AG04449 (cell line): ENCODE measurements around the gene PXDC1.
"Not testable (repeated sequence)": the region's sequence is repeated elsewhere in the genome, so short reads cannot be mapped to it uniquely, and the experiment has no call there.

Experiments used
- CTCF ChIA-PET: fragments of 350-600 bp; formaldehyde crosslinking; extraction: SDS; loops from one replicate; lab custom pipeline; 2021; ENCODE audit warnings: antibody characterized with exemption; lab: Yijun Ruan, JAX
- POLR2A ChIA-PET: fragments of 400-600, 350-600 bp; formaldehyde crosslinking; extraction: SDS; loops from one replicate; lab custom pipeline; 2020; ENCODE audit warnings: antibody characterized with exemption, inconsistent platforms; lab: Yijun Ruan, JAX
- DNase-seq: peaks from one replicate; pipeline ENCODE4 v3.0.0-alpha.2; 2010; ENCODE audit warnings: low read depth, low spot score
- H3K4me3 ChIP-seq: 2 replicates; pipeline ENCODE4 v1.5.1; 2011; ENCODE audit warnings: low read depth, mild to moderate bottlenecking, control low read depth, low read length
- TF ChIP-seq, protein P1 (sequence below): IDR thresholded peaks from one replicate; pipeline ENCODE4 v1.5.1; 2011; ENCODE audit warnings: mild to moderate bottlenecking, moderate library complexity, low read length, control low read depth, inconsistent platforms; ENCODE audit not compliant: insufficient read depth; ENCODE audit errors: missing control alignments

PXDC1 gene

DNA sequence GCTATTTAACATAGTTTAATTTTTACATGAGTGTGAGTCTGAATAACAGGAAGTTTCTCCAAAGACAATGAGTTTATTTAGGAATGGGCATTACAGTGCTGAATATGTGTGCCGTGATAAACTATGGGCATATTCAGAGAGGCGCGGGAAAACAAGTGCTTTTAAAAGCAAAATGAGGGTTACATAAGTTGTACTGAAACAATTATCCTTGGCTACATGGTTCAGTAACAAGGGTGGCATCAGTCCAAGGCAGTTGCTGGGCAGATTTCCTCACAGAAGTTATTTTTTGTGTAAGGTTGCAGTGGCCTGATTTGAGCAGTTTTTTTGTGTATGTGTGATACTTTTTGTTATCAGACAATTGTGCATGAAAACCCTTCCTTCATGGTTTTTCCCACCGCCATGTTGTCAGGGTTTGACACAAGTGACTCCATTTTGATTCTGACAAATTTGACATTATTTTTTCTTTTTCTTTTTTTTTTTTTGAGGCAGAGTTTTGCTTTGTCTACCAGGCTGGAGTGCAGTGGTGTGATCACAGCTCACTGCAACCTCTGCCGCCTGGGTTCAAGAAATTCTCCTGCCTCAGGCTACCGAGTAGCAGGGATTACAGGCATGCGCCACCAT, 22.3 kb upstream of the PXDC1 start:
- ChIA-PET CTCF (no interaction called here), POLR2A (no interaction called here)
- no peak overlapping the region for H3K4me3 ChIP-seq
- TF ChIP-seq, protein P1, sequence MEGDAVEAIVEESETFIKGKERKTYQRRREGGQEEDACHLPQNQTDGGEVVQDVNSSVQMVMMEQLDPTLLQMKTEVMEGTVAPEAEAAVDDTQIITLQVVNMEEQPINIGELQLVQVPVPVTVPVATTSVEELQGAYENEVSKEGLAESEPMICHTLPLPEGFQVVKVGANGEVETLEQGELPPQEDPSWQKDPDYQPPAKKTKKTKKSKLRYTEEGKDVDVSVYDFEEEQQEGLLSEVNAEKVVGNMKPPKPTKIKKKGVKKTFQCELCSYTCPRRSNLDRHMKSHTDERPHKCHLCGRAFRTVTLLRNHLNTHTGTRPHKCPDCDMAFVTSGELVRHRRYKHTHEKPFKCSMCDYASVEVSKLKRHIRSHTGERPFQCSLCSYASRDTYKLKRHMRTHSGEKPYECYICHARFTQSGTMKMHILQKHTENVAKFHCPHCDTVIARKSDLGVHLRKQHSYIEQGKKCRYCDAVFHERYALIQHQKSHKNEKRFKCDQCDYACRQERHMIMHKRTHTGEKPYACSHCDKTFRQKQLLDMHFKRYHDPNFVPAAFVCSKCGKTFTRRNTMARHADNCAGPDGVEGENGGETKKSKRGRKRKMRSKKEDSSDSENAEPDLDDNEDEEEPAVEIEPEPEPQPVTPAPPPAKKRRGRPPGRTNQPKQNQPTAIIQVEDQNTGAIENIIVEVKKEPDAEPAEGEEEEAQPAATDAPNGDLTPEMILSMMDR = no peak
- no peak for DNase-seq

DNA sequence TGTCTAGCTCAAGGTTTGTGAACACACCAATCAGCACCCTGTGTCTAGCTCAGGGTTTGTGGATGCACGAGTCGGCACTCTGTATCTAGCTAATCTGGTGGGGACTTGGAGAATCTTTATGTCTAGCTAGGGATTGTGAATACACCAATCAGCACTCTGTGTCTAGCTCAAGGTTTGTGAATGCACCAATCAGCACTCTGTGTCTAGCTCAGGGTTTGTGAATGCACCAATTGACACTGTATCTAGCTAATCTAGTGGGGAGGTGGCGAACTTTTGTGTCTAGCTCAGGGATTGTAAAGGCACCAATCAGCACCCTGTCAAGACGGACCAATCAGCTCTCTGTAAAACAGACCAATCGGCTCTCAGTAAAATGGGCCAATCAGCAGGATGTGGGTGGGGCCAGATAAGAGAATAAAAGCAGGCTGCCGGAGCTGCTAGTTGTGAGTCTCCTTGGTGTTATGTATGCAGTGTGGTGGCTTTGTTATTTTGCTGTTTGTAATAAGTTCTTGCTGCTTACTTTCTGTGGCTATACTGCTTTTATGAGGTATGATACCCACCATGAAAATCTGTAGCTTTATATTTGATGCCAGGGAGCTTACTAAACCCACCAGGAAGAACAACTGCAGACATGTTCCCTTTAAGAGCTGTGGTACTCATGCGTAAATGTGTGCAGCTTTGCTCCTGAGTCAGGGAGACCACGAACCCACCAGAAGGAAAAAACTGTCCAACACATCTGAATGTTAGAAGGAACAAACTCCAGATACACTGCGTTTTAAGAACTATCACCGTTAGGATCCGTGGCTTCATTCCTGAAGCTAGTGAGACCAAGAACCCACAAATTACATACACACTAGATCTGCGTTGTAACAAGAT, 20.9 kb upstream of the PXDC1 start:
- CTCF ChIA-PET = interaction anchor here (1.3 kb wide), 1 partner anchor 16 kb away, joined by 3 read pairs; no protein-coding TSS in a partner anchor
- H3K4me3 ChIP-seq, POLR2A ChIA-PET, DNase-seq: not testable (repeated sequence)

DNA sequence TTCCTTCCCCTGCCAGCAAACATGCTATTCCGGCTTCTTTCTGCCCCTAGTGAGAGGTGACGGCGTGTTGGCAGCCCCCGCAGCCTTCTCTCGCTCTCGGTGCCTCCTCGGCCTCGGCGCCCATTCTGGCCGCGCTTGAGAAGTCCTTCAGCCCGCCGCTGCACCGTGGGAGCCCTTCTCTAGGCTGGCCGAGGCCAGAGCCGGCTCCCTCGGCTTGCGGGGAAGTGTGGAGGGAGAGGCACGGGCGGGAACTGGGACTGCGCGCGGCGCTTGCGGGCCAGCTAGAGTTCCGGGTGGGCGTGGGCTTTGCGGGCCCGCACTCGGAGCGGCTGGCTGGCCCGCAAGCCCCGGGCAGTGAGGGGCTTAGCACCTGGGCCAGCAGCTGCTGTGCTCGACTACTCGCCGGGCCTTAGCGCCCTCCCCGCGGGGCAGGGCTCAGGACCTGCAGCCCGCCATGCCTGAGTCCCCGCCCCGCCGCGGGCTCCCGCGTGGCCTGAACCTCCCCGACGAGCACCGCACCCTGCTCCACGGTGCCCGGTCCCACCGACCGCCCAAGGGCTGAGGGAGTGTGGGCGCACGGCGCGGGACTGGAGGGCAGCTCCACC, 20.0 kb upstream of the PXDC1 start:
- CTCF ChIA-PET = interaction anchor here (1.3 kb wide), 1 partner anchor 17 kb away, joined by 3 read pairs; no protein-coding TSS in a partner anchor
- no peak for DNase-seq
- POLR2A ChIA-PET = no interaction called here
- no peak overlapping the region for H3K4me3 ChIP-seq
- TF ChIP-seq, protein P1 = no peak

DNA sequence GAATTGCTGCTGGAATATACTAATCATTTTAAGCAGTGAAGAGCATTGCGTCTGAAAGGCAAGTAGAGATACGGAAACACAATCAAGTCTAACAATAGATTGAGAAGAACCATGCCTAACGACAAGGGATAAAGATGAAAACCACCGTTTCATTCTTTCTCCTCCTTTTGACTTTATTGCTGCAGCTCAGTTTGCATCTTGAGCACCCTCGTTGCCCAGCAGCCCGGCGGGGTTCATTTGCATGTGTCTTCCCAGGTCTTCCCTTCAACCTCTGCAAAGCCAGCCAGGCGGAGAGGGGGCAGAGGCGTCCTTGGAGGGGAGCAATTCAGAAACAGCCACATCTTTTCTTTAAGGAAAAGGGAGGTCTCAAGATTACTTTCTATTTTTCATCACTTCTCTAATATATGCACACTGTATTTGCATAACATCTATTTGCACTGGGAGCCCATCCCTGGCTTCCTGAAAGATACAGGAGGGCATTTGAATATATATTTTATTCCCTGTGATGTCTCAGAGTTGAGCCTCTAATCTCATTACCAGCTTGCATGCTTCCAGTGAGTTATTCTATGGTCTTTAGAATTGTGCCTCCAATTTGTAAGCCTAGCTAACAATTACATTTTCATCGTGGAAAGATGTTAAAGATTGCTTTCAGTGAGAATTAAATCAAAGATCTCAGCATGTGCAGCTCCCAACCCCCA, 18.7 kb upstream of the PXDC1 start:
- ChIA-PET POLR2A (no interaction called here), CTCF (interaction anchor here (1.2 to 1.4 kb wide), 2 partner anchors 10 to 18 kb away, joined by 3 read pairs; no protein-coding TSS in a partner anchor)
- TF ChIP-seq, protein P1 = no peak
- DNase-seq = no peak
- no peak overlapping the region for H3K4me3 ChIP-seq

DNA sequence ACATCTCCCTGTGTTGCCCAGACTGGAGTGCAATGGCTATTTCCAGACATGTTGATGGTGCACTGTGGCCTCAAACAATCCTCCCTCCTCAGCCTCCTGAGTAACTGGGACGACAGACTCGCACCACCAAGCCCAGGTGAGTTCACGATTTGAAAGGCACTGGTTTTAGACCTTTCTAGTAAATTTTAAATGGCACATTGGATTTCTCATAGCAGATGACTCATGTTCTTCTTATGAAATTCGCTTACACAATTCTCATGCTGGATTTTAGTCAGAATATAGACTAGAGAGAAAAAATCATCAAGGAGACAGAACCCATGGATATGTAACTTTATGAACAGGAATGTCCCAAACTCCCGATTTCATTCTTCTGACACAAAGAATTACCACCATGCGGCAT, 18.1 kb upstream of the PXDC1 start:
- TF ChIP-seq, protein P1 = no peak
- ChIA-PET POLR2A (no interaction called here), CTCF (interaction anchor here (1.4 to 1.6 kb wide), 2 partner anchors 17 to 208 kb away, joined by 3 to 6 read pairs; no protein-coding TSS in a partner anchor)
- H3K4me3 ChIP-seq = no peak overlapping the region
- DNase-seq = no peak

DNA sequence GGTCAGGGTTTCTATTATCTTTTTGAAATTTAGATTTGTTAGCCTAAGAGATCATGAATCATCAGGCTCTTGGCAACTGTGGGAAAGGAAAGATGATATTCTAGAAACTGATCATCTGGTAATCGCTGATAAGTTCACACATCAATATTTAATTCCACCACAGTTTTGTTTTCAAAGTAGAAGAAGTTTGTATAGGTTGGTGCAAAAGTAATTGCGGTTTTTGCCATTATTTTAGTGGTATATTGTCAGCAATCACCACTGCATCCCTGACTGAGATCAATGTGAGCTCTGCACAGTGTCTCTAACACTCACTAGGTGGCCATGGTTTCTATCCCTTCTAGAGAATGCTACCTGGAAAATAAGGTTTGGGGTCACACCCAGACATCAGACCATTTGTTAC, 17.0 kb upstream of the PXDC1 start:
- CTCF ChIA-PET = interaction anchor here (0.9 to 1.6 kb wide), 2 partner anchors 81 to 209 kb away, joined by 3 to 6 read pairs; partner anchors contain the start of gene FAM50B
- POLR2A ChIA-PET = interaction anchor here (0.6 kb wide), 1 partner anchor 19 kb away, joined by 3 read pairs; no protein-coding TSS in a partner anchor
- DNase-seq = no peak
- no peak overlapping the region for H3K4me3 ChIP-seq
- TF ChIP-seq, protein P1 = no peak

DNA sequence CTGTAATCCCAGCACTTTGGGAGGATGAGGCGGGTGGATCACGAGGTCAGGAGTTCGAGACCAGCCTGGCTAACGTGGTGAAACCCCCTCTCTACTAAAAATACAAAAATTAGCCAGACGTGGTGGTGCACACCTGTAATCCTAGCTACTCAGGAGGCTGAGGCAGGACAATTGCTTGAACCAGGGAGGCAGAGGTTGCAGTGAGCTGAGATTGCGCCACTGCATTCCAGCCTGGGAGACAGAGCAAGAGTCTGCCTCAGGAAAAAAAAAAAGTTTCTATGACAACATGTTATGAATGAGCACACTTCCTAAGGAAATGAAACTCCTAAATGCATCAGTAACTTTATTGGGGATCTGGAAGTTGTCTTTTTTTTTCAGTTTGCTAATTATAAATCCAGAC, 16.0 kb upstream of the PXDC1 start:
- DNase-seq, H3K4me3 ChIP-seq, POLR2A ChIA-PET: not testable (repeated sequence)
- CTCF ChIA-PET = interaction anchor here (1.6 to 1.9 kb wide), 2 partner anchors 20 to 74 kb away, joined by 3 to 4 read pairs; no protein-coding TSS in a partner anchor
